HCT116 (cell line): ENCODE results near the gene DOCK9.

Source experiments
- EGR1 ChIP-seq: IDR thresholded peaks from 2 replicates; pipeline ENCODE4 v1.6.1; 2012; ENCODE audit warnings: low read depth
- EZH2 ChIP-seq: fragments of 200-600 bp; sonication (generic); IDR thresholded peaks from 2 replicates; pipeline ENCODE4 v1.6.1; 2017; ENCODE audit warnings: antibody characterized with exemption, mixed run types
- FOSL1 ChIP-seq: IDR thresholded peaks from 2 replicates; pipeline ENCODE4 v1.6.1; 2012; ENCODE audit warnings: low read depth
- POLR2A ChIP-seq: IDR thresholded peaks from 2 replicates; pipeline ENCODE4 v1.7.0; 2011; ENCODE audit warnings: borderline replicate concordance; ENCODE audit not compliant: insufficient read depth, insufficient read length; ENCODE audit errors: extremely low read depth
- RAD21 ChIP-seq: IDR thresholded peaks from 2 replicates; pipeline ENCODE4 v1.6.1; 2012; ENCODE audit warnings: low read depth, mild to moderate bottlenecking
- TF ChIP-seq, protein P1 (sequence below): IDR thresholded peaks from 2 replicates; pipeline ENCODE4 v1.6.1; 2012
- TF ChIP-seq, protein P2 (sequence below), 3 experiments: fragments of 200-600 bp in 1 of 3; sonication (generic) in 1 of 3; IDR thresholded peaks in 2 of 3; conservative IDR thresholded peaks in 1 of 3; 2 replicates each; pipeline ENCODE4 v1.5.1; 2012 to 2017; ENCODE audit warnings: low read depth in 2 of 3, low read length in 2 of 3, antibody characterized with exemption in 1 of 3, borderline replicate concordance in 1 of 3, control low read depth in 1 of 3, mild to moderate bottlenecking in 1 of 3, mixed read lengths in 1 of 3, mixed run types in 1 of 3, moderate library complexity in 1 of 3; ENCODE audit not compliant: insufficient read depth in 1 of 3
- TF ChIP-seq, protein P3 (sequence below): IDR thresholded peaks from 2 replicates; pipeline ENCODE4 v1.6.1; 2012; ENCODE audit warnings: low read depth

DNA sequence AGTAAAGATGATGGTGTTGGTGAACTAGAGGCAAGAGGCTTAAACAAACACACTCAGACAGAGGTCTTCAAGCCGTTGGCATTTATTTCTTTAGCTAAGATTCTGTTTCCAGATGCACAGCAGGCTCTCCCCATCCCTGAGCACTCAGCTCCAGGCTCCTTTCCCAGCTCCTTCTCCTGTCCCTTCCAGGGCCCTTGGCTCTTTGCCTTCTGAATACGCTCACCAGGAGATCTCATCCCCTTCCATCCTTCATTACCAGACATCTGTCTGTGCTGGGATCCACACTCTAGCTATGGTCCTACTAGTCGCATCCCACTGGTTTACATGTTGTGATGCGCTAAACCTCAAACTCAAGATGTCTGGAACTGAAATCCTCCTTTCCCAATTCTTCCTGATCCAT, 25.3 kb upstream of the DOCK9 start:
- TF ChIP-seq FOSL1 (no peak), POLR2A (no peak), RAD21 (no peak), EZH2 (no peak), EGR1 (no peak)
- TF ChIP-seq, protein P1, sequence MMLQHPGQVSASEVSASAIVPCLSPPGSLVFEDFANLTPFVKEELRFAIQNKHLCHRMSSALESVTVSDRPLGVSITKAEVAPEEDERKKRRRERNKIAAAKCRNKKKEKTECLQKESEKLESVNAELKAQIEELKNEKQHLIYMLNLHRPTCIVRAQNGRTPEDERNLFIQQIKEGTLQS: no peak
- TF ChIP-seq, protein P2, sequence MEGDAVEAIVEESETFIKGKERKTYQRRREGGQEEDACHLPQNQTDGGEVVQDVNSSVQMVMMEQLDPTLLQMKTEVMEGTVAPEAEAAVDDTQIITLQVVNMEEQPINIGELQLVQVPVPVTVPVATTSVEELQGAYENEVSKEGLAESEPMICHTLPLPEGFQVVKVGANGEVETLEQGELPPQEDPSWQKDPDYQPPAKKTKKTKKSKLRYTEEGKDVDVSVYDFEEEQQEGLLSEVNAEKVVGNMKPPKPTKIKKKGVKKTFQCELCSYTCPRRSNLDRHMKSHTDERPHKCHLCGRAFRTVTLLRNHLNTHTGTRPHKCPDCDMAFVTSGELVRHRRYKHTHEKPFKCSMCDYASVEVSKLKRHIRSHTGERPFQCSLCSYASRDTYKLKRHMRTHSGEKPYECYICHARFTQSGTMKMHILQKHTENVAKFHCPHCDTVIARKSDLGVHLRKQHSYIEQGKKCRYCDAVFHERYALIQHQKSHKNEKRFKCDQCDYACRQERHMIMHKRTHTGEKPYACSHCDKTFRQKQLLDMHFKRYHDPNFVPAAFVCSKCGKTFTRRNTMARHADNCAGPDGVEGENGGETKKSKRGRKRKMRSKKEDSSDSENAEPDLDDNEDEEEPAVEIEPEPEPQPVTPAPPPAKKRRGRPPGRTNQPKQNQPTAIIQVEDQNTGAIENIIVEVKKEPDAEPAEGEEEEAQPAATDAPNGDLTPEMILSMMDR (IDR thresholded peaks at IDR 0.05 in 2 of 3, conservative IDR thresholded peaks at IDR 0.05 in 1 of 3; ENCODE audit: borderline replicate concordance in 1 of 3, insufficient read depth in 1 of 3, low read depth in 2 of 3, low read length in 2 of 3): no peak
- TF ChIP-seq, protein P3, sequence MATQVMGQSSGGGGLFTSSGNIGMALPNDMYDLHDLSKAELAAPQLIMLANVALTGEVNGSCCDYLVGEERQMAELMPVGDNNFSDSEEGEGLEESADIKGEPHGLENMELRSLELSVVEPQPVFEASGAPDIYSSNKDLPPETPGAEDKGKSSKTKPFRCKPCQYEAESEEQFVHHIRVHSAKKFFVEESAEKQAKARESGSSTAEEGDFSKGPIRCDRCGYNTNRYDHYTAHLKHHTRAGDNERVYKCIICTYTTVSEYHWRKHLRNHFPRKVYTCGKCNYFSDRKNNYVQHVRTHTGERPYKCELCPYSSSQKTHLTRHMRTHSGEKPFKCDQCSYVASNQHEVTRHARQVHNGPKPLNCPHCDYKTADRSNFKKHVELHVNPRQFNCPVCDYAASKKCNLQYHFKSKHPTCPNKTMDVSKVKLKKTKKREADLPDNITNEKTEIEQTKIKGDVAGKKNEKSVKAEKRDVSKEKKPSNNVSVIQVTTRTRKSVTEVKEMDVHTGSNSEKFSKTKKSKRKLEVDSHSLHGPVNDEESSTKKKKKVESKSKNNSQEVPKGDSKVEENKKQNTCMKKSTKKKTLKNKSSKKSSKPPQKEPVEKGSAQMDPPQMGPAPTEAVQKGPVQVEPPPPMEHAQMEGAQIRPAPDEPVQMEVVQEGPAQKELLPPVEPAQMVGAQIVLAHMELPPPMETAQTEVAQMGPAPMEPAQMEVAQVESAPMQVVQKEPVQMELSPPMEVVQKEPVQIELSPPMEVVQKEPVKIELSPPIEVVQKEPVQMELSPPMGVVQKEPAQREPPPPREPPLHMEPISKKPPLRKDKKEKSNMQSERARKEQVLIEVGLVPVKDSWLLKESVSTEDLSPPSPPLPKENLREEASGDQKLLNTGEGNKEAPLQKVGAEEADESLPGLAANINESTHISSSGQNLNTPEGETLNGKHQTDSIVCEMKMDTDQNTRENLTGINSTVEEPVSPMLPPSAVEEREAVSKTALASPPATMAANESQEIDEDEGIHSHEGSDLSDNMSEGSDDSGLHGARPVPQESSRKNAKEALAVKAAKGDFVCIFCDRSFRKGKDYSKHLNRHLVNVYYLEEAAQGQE: no peak
